DOHH2 (cell line): ENCODE results near the gene KRTAP5-2.
"Not testable (repeated sequence)": the region's sequence is repeated elsewhere in the genome, so short reads cannot be mapped to it uniquely, and the experiment has no call there.

Experiments
- H3F3A ChIP-seq: fragments of 200-600 bp; sonication (generic), shearing (Covaris generic); 2 replicates; pipeline ENCODE4 v1.6.0; 2016; ENCODE audit warnings: antibody characterized with exemption, mild to moderate bottlenecking; ENCODE audit not compliant: control insufficient read depth, insufficient read depth
- H3K27ac ChIP-seq: fragments of 200-600 bp; sonication (generic); 2 replicates; pipeline ENCODE4 v1.5.1; 2014; ENCODE audit warnings: low read depth, mild to moderate bottlenecking, low read length, moderate library complexity
- H3K27me3 ChIP-seq: fragments of 200-600 bp; sonication (generic); 2 replicates; pipeline ENCODE4 v1.6.1; 2014; ENCODE audit warnings: mild to moderate bottlenecking, low read length, mixed read lengths; ENCODE audit not compliant: control insufficient read depth
- H3K36me3 ChIP-seq: fragments of 200-600 bp; sonication (generic); 2 replicates; pipeline ENCODE4 v1.6.1; 2014; ENCODE audit warnings: mild to moderate bottlenecking, low read length, moderate library complexity, mixed read lengths; ENCODE audit not compliant: control insufficient read depth
- H3K4me1 ChIP-seq: fragments of 200-600 bp; sonication (generic); 2 replicates; pipeline ENCODE4 v1.6.1; 2014; ENCODE audit warnings: mild to moderate bottlenecking, low read length, mixed read lengths; ENCODE audit not compliant: control insufficient read depth
- H3K4me2 ChIP-seq: fragments of 200-600 bp; sonication (generic); 2 replicates; pipeline ENCODE4 v1.6.0; 2014; ENCODE audit warnings: mild to moderate bottlenecking, low read length, moderate library complexity
- H3K4me3 ChIP-seq: fragments of 200-600 bp; sonication (generic); 2 replicates; pipeline ENCODE4 v1.5.1; 2014; ENCODE audit warnings: mild to moderate bottlenecking, low read length, mixed read lengths
- H3K79me2 ChIP-seq: fragments of 200-600 bp; sonication (generic); 2 replicates; pipeline ENCODE4 v1.6.1; 2014; ENCODE audit warnings: mild to moderate bottlenecking, low read length, mixed read lengths; ENCODE audit not compliant: control insufficient read depth
- H3K9me2 ChIP-seq: fragments of 200-600 bp; sonication (generic); replicated peaks from 2 replicates; pipeline ENCODE4 v1.6.1; 2014; ENCODE audit warnings: mild to moderate bottlenecking, low read length, mixed read lengths; ENCODE audit not compliant: control insufficient read depth
- H3K9me3 ChIP-seq: fragments of 200-600 bp; sonication (generic); 2 replicates; pipeline ENCODE4 v1.6.1; 2014; ENCODE audit warnings: antibody characterized with exemption, low read length, mixed read lengths; ENCODE audit not compliant: control insufficient read depth, insufficient read depth
- H4K20me1 ChIP-seq: fragments of 200-600 bp; sonication (generic); 2 replicates; pipeline ENCODE4 v1.6.0; 2014; ENCODE audit warnings: low read depth, mild to moderate bottlenecking, antibody characterized with exemption, low read length, moderate library complexity; ENCODE audit not compliant: control insufficient read depth, insufficient read depth
- EZH2phosphoT487 ChIP-seq: fragments of 200-600 bp; sonication (generic); IDR thresholded peaks from 2 replicates; pipeline ENCODE4 v1.6.1; 2017; ENCODE audit warnings: borderline replicate concordance, mild to moderate bottlenecking, antibody characterized with exemption, low read length, moderate library complexity, mixed read lengths
- TF ChIP-seq, protein P1 (sequence below): fragments of 200-600 bp; sonication (generic); IDR thresholded peaks from one replicate; pipeline ENCODE4 v1.5.1; 2014; ENCODE audit warnings: antibody characterized with exemption, mild to moderate bottlenecking, low read depth, low read length; ENCODE audit not compliant: poor library complexity, severe bottlenecking

Gene KRTAP5-2

DNA sequence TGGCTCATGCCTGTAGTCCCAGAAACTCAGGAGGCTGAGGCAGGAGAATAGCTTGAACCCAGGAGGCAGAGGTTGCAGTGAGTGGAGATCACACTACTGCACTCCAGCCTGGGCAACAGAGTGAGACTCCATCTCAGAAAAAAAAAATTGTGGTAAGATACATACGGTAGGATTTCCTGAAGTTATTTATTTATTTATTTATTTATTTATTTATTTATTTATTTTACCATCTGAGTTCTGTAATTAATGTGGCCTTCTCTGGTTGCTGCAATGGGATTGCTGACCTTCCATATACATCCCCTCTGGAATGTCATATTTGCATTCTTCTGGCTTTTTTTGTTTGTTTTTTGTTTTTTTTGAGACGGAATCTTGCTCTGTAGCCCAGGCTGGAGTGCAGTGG lies 15.2 kb downstream of the KRTAP5-2 start:
- not testable (repeated sequence) for H4K20me1 ChIP-seq, H3K9me2 ChIP-seq, H3K27ac ChIP-seq, H3K36me3 ChIP-seq, H3F3A ChIP-seq, H3K4me2 ChIP-seq, H3K4me1 ChIP-seq, H3K79me2 ChIP-seq, H3K9me3 ChIP-seq, H3K27me3 ChIP-seq, H3K4me3 ChIP-seq

DNA sequence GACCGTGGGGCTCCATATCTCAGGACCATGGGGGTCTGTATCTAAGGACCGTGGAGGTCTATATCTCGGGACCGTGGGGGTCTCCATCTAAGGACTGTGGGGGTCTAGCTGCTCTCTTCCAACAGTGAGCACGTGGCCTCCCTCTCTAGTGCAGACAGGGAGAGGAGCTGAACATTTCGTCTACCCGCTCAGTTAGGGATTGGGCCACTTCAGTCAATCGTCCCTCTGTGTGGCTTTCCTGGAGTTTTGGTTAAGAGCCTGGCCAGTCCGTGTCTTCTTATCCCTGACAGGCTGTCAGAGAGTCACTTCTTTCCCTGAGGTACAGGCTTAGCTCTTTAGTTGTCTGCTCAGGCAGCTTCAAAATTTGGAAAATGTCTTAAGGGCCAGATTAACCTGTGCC lies 16.1 kb downstream of the KRTAP5-2 start:
- Histone ChIP-seq H3K9me2 (no peaks in the 10 kb centered on the region), H3K4me1 (no peaks in the 10 kb centered on the region), H3K9me3 (no peaks in the 10 kb centered on the region), H3F3A (no peaks in the 10 kb centered on the region), H3K4me2 (no peak overlapping the region), H3K79me2 (no peaks in the 10 kb centered on the region), H3K27ac (no peak overlapping the region), H3K36me3 (no peaks in the 10 kb centered on the region), H4K20me1 (no peaks in the 10 kb centered on the region), H3K4me3 (no peak overlapping the region), H3K27me3 (peaks cover 7% of the 10 kb centered on the region; the same call in 1 of the 2 replicates)
- TF ChIP-seq, protein P1, sequence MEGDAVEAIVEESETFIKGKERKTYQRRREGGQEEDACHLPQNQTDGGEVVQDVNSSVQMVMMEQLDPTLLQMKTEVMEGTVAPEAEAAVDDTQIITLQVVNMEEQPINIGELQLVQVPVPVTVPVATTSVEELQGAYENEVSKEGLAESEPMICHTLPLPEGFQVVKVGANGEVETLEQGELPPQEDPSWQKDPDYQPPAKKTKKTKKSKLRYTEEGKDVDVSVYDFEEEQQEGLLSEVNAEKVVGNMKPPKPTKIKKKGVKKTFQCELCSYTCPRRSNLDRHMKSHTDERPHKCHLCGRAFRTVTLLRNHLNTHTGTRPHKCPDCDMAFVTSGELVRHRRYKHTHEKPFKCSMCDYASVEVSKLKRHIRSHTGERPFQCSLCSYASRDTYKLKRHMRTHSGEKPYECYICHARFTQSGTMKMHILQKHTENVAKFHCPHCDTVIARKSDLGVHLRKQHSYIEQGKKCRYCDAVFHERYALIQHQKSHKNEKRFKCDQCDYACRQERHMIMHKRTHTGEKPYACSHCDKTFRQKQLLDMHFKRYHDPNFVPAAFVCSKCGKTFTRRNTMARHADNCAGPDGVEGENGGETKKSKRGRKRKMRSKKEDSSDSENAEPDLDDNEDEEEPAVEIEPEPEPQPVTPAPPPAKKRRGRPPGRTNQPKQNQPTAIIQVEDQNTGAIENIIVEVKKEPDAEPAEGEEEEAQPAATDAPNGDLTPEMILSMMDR: no peak
- no peak for TF ChIP-seq EZH2phosphoT487

DNA sequence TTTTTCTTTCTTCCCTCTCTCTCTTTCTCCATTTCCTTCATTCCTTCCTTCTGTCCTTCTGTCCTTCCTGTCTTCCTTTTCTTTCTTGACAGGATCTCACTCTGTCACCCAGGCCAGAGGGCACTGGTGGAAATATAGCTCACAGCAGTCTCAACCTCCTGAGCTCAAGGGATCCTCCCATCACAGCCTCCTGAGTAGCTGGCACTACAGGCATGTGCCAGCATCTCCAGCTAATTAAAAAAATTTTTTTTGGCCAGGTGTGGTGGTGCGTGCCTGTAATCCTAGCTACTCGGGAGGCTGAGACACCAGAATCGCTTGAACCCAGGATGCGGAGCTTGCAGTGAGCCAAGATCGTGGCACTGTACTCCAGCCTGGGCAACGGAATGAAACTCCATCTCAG lies 21.3 kb downstream of the KRTAP5-2 start:
- Histone ChIP-seq H3K36me3 (no peaks in the 10 kb centered on the region), H3K27me3 (peaks cover 30% of the 10 kb centered on the region), H3F3A (no peaks in the 10 kb centered on the region), H3K4me2 (no peak overlapping the region), H3K9me3 (no peaks in the 10 kb centered on the region), H3K27ac (no peak overlapping the region), H3K4me1 (peaks cover 21% of the 10 kb centered on the region), H4K20me1 (no peaks in the 10 kb centered on the region), H3K4me3 (no peak overlapping the region), H3K79me2 (no peaks in the 10 kb centered on the region), H3K9me2 (no peaks in the 10 kb centered on the region)
- TF ChIP-seq, protein P1: no peak
- no peak for TF ChIP-seq EZH2phosphoT487

DNA sequence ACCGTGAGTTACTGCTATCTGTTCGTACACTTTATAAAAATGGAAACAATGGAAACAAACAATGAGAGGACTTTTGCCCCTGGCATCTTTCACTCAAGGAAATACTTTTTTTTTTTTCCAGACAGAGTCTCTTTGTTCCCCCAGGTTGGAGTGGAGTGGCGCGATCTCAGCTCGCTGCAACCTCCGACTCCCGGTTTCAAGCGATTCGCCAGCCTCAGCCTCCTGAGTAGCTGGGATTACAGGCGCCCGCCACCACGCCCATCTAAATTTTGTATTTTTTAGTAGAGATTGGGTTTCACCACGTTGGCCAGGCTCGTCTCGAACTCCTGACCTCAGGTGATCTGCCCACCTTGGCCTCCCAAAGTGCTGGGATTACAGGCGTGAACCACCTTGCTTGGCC lies 22.3 kb downstream of the KRTAP5-2 start:
- not testable (repeated sequence) for H3K4me3 ChIP-seq, H3K9me2 ChIP-seq, H3K36me3 ChIP-seq, H3K79me2 ChIP-seq, H4K20me1 ChIP-seq, H3K27ac ChIP-seq, H3K9me3 ChIP-seq, H3F3A ChIP-seq, H3K4me2 ChIP-seq
- H3K27me3 ChIP-seq: peaks cover 37% of the 10 kb centered on the region
- H3K4me1 ChIP-seq: peaks cover 28% of the 10 kb centered on the region
